GM10248 (cell line): ENCODE data around the gene AUH.

Source experiments
- CTCF ChIA-PET: fragments of 300-600 bp; sonication (Branson Sonifier 250); formaldehyde crosslinking; extraction: SDS; loops from one replicate; lab custom pipeline; 2021; ENCODE audit warnings: antibody characterized with exemption; lab: Yijun Ruan, JAX
- POLR2A ChIA-PET: fragments of 350-650 bp; sonication (Branson Sonifier 250); formaldehyde crosslinking; extraction: SDS; loops from one replicate; lab custom pipeline; 2020; ENCODE audit warnings: antibody characterized with exemption; lab: Yijun Ruan, JAX
- DNase-seq: peaks from one replicate; pipeline ENCODE4 v3.0.0; 2012; ENCODE audit errors: extremely low spot score
- TF ChIP-seq, protein P1 (sequence below): IDR thresholded peaks from 2 replicates; pipeline ENCODE4 v1.5.1; 2012; ENCODE audit warnings: mild to moderate bottlenecking, low read depth; ENCODE audit errors: extremely low read depth, missing control alignments, control extremely low read depth

The AUH gene

DNA sequence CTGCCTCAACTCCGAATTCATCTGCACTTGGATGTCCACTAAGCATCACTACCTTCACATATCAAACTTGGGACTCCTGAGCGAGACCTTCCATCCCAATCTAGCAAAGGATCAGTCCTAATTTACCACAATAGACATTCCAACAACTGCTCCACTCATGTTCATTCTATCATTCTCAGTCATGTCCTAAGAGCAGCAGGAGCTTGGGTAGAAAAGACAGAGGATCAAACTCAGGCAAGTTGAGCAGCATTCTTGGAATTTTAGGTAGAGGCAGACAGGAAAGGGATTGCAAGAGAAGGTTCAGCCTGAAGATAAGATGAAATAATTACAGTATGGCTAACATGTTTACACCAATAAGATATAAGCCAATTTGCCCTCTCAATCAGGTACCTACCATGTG, 51.7 kb downstream of the AUH start:
- POLR2A ChIA-PET, result no interaction called here

DNA sequence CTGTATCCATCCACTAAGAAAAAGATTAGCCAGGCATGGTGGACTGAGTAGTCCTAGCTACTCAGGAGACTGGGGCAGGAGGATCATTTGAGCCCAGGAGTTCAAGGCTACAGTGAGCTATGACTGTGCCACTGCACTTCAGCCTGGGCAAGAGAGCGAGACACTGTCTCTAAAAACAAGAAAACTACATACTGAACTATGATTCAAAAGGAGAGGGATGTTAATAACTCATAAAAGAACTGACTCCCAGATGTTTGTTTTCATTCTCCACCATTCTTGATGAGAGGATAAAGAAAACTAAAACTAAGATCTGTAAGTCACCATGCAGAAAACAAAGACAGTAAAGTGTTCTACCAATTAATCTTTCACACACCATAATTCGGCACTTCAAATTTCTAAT, 53.5 kb downstream of the AUH start:
- POLR2A ChIA-PET, result no interaction called here
- CTCF ChIA-PET, result no interaction called here

More for the DNA sequence above, 51.7 kb downstream of the AUH start:
- CTCF ChIA-PET, result no interaction called here
- TF ChIP-seq, protein P1, sequence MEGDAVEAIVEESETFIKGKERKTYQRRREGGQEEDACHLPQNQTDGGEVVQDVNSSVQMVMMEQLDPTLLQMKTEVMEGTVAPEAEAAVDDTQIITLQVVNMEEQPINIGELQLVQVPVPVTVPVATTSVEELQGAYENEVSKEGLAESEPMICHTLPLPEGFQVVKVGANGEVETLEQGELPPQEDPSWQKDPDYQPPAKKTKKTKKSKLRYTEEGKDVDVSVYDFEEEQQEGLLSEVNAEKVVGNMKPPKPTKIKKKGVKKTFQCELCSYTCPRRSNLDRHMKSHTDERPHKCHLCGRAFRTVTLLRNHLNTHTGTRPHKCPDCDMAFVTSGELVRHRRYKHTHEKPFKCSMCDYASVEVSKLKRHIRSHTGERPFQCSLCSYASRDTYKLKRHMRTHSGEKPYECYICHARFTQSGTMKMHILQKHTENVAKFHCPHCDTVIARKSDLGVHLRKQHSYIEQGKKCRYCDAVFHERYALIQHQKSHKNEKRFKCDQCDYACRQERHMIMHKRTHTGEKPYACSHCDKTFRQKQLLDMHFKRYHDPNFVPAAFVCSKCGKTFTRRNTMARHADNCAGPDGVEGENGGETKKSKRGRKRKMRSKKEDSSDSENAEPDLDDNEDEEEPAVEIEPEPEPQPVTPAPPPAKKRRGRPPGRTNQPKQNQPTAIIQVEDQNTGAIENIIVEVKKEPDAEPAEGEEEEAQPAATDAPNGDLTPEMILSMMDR, result no peak
- no peak for DNase-seq

DNA sequence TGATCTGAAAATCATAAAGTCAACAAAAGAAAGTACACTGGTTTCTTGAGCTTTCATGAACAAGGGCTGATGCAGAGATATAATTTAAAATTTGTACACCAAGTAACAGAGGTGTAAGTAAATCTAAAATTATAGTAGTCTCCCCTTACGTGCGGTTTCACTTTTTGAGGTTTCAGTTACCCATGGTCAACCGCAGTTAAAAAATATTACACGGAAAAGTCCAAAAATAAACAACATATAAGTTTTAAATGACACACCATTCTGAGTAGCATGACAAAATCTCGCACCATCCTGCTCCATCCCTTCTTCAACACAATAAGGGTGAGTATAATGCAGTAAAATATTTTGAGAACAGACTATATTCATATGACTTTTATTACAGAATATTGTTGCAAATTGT, 54.4 kb downstream of the AUH start:
- DNase-seq, result no peak
- ChIA-PET POLR2A (no interaction called here), CTCF (no interaction called here)
- TF ChIP-seq, protein P1, result no peak

More for the DNA sequence above, 53.5 kb downstream of the AUH start:
- no peak for DNase-seq
- TF ChIP-seq, protein P1, result no peak

DNA sequence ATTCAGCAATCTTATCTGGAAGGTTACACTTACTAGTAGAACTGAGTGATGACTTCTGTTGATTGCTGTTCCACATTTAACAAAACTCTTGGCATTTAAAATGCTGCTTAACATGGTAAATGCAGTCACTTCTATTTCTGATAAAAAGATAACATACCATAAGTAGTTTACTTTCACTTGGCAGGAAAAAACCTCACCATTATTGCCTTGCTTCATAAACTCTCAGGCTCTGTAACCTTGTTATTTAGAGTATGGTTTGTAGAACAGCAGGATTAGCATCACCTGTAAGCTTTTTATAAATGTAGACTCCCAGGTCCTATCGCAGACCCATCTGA, 55.5 kb downstream of the AUH start:
- TF ChIP-seq, protein P1, result no peak
- no peak for DNase-seq
- CTCF ChIA-PET, result no interaction called here
- POLR2A ChIA-PET, result no interaction called here

DNA sequence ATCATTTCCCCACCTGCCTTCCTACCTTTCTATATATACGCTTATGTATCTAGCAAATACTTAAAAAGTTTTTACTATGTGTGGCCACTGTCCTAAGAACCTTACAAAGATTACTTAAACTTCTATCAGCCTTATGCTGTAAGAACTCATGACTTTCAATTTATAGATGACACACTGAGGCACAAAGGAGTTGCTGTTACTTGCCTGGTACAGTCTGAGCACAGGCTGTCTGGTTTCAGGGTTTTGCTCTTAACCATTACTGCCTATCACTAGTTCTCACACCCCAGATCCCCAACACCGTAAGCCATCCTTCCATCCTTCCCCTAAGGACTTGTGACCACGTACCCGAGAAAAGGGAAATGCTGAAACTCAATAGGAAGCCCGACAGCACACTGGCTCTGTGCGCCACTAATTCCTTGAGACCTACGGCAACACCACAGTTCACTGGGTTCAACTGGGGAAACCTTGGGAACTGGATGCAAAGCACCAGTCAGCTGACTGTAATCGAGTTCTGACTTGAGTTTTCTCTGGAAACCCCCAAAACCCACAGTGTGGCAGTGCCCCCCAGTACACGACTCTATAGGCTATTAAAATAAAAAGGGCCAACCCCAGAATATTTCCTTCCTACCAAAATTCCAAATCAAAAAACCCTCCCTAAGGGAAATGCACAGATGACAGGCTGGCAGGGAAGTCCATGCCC, 56.0 kb downstream of the AUH start:
- CTCF ChIA-PET, result interaction anchor here (1.5 kb wide), 1 partner anchor 22 kb away, joined by 4 read pairs; no protein-coding TSS in a partner anchor
- no peak for DNase-seq
- TF ChIP-seq, protein P1, result no peak
- POLR2A ChIA-PET, result no interaction called here

DNA sequence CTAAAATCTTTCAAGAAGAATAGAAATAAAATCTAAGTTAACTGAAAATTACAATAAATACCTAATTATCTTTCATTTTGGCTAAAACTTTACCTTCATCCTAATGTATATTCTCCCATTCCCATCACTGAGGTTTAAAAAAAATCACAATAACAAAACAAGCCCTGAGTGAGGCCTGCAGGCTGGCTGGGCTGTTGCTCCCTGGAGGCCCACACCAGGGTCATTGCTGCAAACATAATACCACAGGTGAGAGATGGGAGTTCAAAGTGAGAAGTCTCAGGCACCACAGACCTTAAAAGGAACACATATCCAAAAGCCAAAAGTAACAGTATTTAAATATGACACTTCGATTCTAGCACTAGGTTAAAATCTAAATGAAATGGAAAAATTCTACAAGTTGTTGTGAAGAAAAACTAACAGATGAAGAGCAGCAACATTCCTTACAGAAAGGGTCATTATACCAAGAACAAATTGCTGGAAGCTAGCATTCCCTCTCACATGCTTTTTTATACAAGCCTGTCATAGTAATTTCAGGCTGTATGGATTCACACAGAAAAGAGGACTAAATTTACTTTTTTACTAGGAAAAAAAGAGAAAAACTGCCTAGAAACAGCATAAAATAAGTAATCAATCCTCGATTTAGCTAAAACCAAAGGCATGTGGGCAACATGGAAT, 57.8 kb downstream of the AUH start:
- TF ChIP-seq, protein P1, result no peak
- POLR2A ChIA-PET, result no interaction called here
- CTCF ChIA-PET, result interaction anchor here (1.5 kb wide), 1 partner anchor 24 kb away, joined by 4 read pairs; no protein-coding TSS in a partner anchor
- no peak for DNase-seq
